Fibroblast of pulmonary artery (primary cell): Measurements from ENCODE around the gene ARHGEF18.

Experiments
- DNase-seq: peaks from one replicate; pipeline ENCODE4 v3.0.0-alpha.2; 2010; ENCODE audit warnings: low read depth
- H3K4me3 ChIP-seq: replicated peaks from 2 replicates; pipeline ENCODE4 v1.5.1; 2011; ENCODE audit warnings: low read depth, mild to moderate bottlenecking, control low read depth, low read length, moderate library complexity
- TF ChIP-seq, protein P1 (sequence below): IDR thresholded peaks from 2 replicates; pipeline ENCODE4 v1.5.1; 2011; ENCODE audit warnings: mild to moderate bottlenecking, control low read depth, low read length, inconsistent platforms; ENCODE audit errors: missing control alignments

ARHGEF18 gene

DNA sequence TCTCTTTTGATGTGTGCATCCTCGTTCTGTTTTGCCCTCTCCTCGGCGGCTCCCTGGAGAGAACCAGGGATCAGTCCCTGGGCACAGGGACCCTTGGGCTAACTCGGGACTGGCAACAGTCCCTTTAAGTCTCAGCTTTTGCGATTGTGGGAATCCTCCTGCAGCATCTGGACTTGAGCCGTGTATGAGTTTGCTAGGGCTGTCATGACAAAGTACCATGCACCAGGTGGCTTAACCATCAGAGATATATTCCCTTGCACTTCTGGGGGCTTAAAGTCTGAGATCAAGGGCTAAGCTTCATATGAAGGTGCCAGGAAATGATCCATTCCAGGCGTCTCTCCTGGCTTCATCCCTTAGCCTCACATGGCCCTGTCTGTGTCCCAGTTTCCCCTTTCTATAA, 34.5 kb downstream of the ARHGEF18 start:
- DNase-seq = no peak
- TF ChIP-seq, protein P1, sequence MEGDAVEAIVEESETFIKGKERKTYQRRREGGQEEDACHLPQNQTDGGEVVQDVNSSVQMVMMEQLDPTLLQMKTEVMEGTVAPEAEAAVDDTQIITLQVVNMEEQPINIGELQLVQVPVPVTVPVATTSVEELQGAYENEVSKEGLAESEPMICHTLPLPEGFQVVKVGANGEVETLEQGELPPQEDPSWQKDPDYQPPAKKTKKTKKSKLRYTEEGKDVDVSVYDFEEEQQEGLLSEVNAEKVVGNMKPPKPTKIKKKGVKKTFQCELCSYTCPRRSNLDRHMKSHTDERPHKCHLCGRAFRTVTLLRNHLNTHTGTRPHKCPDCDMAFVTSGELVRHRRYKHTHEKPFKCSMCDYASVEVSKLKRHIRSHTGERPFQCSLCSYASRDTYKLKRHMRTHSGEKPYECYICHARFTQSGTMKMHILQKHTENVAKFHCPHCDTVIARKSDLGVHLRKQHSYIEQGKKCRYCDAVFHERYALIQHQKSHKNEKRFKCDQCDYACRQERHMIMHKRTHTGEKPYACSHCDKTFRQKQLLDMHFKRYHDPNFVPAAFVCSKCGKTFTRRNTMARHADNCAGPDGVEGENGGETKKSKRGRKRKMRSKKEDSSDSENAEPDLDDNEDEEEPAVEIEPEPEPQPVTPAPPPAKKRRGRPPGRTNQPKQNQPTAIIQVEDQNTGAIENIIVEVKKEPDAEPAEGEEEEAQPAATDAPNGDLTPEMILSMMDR = no peak

GRCh38 chr19:7385062-7385461, 36.3 kb downstream of the ARHGEF18 start:
- DNase-seq = no peak
- TF ChIP-seq, protein P1 = no peak

More for the DNA sequence above, 34.5 kb downstream of the ARHGEF18 start:
- no peak overlapping the region for H3K4me3 ChIP-seq

GRCh38 chr19:7386308-7386707, 37.6 kb downstream of the ARHGEF18 start:
- no peak for DNase-seq
- no peak overlapping the region for H3K4me3 ChIP-seq
- TF ChIP-seq, protein P1 = no peak

More at GRCh38 chr19:7385062-7385461, 36.3 kb downstream of the ARHGEF18 start:
- no peak overlapping the region for H3K4me3 ChIP-seq

DNA sequence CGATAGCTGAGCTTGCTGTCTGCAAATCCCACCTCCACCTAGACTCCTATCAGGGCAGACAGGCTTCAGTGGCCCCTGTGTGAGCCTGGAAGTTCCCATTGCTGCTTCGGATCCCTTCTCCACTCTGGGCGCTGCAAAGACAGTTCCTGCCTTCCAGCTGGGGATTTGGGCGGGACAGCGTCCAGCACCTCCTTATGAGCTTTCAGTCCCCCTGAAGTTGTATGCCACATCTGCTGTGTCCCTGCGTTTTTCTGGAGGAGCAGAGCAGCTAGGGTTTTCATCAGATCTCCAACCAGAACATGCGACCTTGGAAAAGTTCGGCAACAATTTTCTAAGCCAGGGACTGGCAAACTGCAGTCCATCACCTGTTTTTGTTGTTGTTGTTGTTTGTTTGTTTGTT, 38.0 kb downstream of the ARHGEF18 start:
- no peak overlapping the region for H3K4me3 ChIP-seq
- DNase-seq = no peak
- TF ChIP-seq, protein P1 = no peak

DNA sequence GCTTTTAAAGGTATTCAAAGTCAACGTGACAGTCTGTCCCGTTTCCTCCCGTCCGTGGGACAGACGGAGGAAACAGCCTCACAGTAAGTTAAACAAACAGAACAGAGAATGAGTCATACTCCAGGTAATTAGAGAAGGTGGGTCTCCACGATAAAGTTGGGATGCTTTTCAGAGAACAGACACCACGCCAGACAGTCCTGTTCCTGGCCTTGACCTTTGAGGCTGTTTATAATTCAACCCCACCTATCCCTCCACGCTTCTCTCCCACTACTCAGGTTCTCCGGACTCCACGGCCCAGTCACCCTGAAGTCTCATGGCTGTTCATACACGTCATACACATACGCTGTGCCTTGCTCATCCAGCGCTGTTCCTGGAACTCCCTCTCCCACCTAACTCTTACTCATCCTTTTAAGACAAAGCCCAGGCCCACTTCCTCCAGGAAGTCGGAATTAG, 42.5 kb downstream of the ARHGEF18 start:
- DNase-seq = peak; percentile 90
- H3K4me3 ChIP-seq = no peak overlapping the region
- TF ChIP-seq, protein P1 = no peak

GRCh38 chr19:7393459-7393858, 44.7 kb downstream of the ARHGEF18 start:
- DNase-seq = no peak
- no peak overlapping the region for H3K4me3 ChIP-seq
- TF ChIP-seq, protein P1 = no peak
